Measurements from ENCODE around the gene RAB44.
"Not testable (repeated sequence)": the region's sequence is repeated elsewhere in the genome, so short reads cannot be mapped to it uniquely, and the experiment has no call there.

Gene RAB44, protein sequence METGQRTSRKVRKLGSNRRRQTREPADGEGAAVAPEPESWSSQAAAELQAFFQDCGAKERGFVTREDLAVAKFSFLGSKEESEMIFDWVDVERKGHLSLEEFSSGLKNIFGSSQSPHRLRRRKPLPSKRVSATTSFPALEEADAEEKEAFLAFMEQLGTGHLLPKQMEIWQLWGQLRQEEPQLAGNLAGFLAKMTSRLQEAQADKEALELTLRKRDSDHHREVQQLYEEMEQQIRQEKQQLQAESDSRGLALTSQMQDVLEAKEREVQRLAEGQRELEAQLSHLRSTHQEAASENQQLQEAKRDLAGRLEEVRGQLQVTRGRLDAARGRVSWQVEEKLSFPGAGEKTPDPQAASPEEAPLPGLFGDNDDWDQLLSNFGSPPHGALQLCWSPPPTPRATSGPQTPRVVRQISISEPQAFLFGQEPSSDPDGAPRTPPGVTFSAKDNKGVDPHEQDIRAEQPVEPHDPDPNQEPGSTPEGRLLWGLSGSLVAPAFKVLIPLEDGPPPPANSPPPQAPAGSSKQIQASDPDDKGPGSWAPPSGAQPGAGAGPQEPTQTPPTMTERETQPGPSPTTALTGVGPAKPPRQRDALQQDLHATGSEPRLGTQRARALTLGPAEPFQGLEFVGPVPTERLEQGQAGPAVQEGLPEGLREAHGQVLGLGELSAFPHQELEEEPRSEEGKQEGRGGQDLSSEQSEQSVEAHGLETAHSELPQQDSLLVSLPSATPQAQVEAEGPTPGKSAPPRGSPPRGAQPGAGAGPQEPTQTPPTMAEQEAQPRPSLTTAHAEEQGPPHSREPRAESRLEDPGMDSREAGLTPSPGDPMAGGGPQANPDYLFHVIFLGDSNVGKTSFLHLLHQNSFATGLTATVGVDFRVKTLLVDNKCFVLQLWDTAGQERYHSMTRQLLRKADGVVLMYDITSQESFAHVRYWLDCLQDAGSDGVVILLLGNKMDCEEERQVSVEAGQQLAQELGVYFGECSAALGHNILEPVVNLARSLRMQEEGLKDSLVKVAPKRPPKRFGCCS

DNA sequence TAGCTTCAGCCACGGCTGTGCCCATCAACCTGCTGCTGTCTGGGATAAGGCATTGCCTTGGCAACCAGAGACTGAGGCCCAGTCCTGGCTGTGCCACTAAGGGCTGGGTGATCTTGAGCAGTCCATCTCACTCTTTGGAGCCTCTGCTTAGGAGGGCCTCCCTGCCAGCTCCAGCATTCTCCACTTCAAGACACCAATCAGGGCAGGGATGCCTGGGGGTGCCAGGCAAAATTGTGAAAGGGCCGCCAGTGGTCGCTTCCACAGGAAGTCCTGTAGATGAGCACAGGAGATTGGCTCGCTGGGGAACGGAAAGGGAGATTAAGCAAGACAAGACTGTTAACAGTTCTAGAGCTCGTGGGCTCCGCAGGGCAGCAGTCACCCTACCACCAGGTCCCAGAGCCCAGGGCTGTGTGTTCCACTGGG lies at the start of gene RAB44:
TSS of gene RAB44 (plus strand) at position 346 of the 423 bp plus-strand sequence. CDS start 6,410 bp downstream, outside the sequence.
- DNase-seq: no peak

DNA sequence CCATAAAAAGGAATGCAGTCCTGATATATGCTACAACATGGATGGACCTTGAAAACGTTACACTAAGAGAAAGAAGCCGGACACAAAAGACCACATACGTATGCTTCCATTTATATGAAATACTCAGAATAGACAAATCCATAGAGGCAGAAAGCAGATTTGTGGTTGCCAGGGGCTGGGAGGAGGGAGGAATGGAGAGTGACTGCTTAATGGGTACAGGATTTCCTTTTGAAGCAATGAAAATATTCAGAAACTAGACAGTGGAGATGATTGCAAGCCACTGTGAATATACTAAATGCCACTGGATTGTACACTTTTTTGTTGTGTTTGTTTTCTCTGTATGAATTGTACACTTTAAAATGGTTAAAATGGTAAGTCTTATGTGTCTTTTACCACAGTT lies 48.5 kb upstream of the RAB44 start:
- DNase-seq: no peak

DNA sequence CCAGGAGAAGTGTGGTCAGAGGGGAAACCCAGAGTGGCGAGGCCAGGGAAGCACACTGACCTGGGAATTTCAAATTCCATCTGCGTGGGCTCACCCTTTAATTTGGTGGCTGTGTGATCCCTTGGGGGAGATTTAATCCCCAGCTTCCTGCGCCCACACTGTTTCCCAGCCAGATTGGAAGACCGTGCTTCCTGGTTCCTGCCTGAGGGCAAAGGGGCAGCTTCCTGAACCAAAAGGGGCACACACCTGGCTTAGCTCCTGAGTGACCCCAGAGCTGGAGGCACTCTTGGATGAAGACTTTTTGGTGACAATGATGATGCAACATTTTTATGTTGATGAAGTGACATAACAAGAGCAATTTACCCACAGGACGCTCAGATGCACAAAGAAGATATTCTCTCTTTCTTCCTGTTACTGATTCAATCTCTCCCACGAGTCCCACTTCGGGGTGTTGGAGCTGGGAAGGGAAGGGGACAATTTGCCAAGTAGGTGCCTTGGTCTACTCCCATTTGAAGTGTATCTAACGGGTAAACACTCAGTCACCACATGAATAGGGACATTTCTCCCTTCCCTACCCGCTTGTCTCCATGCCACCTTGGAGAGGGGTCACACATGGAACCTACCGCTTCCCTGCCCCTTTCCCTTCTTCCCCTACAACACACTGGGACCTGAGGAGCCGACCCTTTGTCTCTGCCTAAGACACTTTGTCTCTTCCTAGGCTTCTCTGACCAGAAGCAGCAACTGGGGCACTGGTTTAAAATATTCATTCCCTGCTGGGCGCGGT lies 47.7 kb upstream of the RAB44 start:
- no peak for DNase-seq

DNA sequence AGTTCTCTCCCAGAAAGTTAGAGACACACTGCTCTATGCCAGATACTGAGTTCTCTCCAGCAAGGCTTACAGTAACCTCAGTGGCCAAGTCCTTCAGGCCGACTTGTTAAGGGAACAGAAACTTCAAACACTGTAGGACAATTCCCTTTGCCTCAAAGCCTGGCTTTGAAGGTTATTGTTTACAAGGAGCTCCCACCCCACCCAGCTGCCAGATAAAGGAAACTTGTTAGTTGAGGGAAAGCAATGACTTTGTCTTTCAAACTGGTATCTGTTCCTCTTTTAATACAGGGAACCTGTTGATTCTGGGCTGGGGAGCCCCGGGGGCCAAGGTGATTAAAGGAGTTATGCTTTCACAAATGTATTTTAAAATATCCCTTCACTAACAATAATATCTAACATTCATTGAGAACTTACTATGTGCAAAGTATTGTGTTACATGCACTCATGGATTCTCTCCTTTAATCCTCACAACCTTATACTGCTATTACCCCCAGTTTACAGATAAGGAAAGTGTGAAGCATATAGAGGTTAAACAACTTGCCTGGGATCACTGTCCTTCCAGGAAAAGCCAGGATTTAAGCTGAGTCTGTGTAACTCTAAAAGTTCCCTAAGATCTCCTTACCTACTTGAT lies 46.7 kb upstream of the RAB44 start:
- no peak for DNase-seq

DNA sequence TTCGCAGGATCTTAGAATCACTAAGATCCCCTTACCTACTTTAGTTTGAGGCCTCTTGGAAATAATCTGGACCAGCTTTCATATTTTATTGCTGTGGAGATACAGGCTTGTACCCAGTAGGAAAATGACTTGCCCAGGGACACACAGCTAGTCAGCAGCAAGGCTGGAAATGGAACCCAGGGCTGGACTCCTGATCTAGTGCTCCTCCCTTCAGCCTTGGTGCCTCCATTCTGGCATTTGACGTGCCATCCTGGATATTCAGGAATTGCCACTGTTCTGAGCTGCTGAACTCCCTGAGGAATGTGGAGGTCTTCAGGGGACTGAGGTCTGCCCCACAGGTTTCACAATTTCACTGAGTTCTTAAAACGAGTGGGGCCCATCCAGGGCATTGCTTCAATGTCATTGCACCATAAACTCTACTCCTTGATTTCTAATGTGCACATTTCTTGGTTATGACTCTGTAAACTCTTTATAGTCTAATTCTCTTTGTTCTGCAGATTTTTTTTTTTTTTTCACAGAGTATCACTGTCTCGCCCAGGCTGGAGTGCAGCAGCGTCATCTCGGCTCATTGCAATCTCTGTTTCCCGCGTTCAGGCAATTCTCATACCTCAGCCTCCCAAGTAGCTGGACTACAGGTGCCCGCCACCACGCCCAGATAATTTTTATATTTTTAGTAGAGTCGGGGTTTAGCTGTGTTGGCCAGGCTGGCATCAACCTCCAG lies 45.8 kb upstream of the RAB44 start:
- no peak for DNase-seq

DNA sequence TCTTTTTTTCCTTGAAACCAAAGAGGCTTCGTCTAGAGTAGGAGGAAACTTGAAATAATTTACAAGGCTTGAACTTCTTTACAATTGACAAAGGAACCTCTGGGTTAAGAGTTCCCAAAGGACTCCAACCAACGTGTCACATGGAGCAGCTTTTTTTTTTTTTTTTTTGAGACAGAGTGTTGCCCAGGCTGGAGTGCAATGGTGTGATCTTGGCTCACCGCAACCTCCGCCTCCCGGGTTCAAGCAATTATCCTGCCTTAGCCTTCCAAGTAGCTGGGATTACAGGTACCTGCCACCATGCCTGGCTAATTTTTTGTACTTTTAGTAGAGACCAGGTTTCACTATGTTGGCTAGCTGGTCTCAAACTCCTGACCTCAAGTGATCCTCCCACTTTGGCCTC lies 43.2 kb upstream of the RAB44 start:
- not testable (repeated sequence) for DNase-seq

DNA sequence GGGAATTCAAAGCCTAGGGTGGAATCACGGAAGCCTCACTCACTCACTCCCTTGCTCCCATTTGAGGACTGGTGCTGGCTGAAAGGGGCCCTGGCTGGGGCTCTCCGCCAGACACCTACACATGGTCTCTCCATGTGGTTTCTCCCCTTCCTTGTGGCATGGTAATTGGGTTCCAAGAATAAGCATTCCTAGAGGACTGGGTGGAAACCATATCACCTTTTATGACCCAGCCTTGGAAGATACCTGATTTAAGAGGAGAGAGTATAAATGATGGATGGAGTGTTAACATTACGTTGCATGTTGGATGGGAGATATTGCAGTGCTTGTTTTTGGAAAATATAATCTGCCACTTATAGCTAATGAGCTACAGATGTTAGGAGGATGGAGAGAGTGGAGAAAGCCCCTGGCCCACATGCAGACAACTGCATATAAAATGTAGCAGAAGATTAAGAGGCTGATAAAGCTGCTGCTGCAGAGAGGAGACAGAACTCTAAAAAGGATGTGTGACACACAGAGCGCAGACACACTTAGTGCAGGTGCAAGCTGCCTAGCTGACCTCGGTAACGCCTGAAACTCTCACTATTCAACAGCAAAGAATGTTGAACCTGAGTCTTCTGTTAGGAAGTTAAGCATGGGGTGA lies 42.4 kb upstream of the RAB44 start:
- DNase-seq: no peak

DNA sequence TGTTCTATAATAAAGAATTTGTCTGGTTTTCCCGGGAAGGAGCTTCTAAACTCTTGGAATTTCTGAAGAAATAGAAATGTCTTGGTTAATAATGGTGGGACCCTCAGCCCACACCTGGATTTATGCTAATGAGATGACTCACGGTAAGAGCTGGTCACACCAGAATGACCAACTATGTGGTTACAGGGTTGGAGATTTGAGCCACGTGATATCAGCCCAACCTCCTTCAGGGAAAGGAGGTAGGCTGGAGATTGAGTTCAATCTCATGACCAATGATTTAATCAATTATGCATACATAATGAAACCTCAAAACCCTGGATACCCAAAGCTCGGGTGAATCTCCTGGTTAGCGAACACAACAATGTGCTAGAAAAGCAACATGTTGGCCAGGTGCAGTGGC lies 41.2 kb upstream of the RAB44 start:
- no peak for DNase-seq

DNA sequence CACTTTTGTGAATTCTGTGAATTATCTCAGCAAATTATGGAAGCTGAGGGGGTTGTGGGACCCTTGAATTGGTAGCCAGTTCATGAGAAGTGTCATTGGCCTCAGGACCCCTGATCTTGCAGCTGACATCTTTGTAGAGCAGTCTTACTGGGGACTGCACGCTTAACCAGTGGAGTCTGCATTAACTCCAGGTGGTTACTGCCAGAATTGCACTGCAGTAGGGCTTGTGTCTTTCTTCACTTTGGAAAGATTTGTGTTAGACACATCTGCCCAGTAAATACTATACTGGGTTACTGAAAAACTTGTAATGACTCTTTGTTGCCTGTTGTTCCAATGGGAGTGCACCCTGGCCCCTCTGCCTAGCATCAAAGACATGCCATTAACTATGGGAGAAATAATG lies 40.4 kb upstream of the RAB44 start:
- no peak for DNase-seq

DNA sequence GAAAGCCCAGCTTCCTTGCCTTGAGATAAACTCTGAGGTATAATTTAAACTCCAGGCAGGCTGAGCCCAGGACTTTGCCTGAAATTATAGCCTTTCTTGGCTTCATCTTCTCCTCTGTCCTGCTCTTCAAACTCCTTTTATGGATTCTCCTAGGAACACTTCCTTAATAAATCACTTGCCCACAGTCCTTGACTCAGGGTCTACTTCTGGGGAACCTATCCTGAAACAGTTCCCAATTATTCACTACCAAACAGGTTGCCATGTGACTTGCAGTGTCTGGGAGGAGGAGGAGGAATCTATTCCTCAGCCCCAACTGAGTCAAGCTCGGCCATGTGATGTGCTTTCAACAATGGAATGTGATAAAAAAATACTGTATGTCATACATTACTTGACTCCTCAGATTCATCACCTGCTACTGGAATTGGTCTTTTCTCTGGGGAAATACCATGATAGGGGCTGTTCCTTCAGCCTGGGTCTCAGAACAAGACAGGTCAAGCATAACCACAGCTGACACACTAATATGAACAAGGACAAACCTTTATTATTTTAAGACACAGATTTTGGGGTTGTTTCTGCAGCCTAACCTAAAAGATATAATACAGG lies 39.6 kb upstream of the RAB44 start:
- no peak for DNase-seq

DNA sequence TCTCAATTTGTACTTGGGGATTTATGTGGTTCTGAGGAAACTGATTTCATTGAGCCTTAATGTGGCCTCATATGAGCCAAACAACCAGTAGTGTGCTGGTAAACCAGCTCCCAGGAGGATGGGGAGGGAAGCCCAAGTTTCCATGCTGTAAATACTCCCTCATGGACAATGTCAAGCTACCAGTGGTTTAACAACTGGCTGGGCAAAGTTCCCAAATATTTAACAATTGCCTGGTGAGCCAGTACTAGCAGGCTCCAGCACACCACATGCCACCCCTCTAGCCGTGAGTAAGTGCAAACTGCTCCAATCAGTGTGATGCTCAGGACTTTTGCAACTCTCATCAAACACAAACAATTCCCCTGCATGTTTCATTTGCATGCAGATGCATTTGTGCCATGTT lies 38.4 kb upstream of the RAB44 start:
- no peak for DNase-seq

DNA sequence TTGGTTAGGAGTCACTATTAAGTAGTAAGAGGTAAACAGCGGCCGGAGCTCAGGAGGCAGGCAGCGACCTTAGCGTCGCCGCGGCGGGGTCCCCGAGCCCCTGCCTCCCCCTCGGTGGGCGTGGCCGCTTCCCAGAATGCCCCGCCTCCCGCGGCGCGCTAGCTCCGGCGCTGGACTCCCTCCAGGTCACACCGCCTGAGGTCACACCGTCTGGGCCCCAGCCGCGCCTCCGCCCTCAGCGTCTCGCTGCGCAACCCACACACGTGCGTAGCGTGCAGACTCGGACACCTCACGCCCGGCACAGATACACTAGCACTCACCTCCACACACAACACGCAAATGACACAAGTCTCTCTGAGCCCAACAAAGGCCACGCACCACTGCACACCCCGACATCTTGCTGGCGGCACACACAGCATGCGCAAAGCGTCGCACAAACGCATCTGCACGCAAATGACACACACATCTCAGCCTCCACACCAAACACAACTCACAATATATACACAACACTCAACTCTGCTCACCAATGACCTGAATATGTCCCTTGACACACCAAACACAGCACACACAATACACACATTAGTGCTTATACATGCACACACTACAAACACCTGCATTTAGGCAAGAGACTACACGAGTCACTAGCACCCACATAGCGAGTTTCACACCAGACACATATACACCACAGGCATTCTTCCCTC lies 36.7 kb upstream of the RAB44 start:
- no peak for DNase-seq

DNA sequence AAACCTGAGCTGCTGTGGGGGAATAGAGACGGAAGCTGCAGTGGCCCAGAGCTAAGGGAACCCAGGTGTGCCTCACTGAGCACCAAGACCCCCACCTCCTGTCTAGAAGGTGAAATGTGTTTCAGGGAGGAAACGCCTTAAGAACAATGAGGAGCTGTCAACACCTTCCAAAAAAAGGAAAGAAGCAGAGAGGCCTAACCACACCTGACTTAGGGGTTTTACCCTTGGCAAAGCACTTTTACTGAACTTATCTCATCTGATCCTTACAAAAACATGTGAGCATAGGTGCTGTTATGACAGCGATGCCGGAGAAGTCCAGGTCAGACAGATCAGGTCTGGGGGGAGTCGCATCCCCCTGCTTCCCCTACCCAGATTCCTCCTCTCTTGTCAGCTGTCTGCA lies 35.2 kb upstream of the RAB44 start:
- no peak for DNase-seq

DNA sequence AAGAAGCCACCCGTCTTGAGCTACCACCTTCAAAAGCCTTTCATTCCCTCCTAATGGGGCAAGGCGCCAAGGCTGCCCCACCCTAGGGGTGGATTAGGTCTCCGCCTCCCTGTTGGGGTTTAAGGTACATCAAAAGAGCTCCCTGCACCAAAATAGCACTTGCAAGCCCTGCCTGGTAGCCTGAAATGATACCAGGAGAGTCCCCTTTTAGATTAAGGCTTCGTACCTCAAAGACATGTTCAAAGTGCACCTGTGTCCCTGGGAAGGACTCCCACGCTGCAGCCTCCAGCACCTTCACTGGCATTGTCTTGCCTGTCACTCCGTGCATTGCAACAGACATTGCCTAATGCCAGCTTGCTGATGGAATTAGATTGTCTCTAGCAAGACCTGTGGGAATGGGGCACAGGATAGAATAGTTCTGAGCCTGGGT lies 34.8 kb upstream of the RAB44 start:
- DNase-seq: no peak

DNA sequence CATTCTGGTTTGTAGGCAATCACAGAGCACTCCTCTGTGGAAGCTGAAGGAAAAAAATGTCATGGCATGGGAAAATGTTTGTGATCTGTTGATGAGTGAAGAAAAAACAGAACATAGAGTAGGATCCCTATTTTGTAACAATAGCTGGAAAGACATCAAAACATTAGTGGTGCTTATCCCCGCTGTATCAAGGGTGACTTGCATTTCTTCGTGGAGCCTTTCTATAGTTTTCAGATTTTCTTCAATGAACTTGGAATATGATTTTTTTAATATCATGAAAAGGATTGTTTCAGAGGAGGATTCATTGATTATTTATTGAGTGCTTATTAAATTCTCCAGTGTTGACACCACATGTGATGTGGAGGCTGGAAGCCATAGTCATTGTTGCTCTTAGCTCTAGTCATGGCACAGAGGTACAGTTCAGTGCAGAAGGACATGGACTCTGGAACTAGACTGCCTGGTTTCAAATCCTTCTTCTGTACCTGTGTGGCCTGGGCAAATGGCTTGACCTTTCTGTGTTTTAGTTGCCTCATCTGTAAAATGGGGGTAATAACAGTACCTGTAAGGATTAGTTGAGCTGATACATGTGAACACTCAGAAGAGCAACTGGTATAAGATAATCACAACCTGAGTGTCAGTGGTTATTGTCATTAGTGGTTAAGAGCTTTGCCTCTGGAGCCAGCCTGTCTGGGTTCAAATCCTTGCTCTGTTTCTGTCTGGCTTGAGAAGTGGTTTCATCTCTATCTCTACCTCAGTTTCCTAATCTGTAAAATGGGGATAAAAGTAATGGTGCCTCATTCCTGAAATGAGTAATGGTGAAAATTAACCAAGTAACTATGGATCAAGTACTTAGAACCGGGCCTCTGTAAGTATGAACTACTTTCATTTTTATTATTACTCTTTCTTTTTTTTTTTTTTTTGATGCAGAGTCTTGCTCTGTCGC lies 33.9 kb upstream of the RAB44 start:
- DNase-seq: no peak

DNA sequence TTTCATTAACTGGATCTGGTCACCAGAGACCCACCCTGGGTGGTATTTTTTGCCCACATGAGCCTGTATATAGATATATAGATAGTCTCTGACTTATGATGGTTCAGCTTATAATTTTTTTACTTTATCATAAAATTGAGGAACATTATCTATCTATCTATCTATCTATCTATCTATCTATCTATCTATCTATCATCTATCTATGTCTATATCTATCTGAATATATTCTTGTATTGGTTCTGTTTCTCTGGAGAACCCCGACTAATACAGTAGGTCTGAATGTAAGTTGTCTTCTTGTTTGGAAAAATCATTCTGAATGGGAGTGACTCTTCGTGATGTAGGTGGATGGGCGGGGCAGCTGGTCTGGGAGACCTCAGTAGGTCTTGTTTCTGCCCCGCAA lies 32.4 kb upstream of the RAB44 start:
- no peak for DNase-seq

DNA sequence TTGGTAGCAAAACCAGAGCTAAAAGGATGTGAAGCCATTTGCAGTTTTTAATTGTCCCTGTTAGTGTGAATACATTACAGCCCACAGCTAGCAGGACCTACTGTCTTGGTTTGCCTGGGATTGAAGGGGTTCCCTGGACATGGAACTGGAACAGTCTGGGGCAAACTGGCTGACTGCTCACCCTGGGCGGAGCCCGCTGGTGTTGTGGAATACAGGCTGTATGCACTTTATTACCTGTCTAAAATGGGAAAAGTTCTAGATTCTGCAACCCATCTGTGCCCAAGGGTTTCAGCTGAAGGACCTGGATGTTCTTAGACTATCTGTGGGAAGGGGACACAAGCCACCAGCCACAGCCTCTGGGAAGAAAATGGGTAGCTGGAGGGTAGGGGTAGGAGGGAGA lies 31.3 kb upstream of the RAB44 start:
- no peak for DNase-seq

DNA sequence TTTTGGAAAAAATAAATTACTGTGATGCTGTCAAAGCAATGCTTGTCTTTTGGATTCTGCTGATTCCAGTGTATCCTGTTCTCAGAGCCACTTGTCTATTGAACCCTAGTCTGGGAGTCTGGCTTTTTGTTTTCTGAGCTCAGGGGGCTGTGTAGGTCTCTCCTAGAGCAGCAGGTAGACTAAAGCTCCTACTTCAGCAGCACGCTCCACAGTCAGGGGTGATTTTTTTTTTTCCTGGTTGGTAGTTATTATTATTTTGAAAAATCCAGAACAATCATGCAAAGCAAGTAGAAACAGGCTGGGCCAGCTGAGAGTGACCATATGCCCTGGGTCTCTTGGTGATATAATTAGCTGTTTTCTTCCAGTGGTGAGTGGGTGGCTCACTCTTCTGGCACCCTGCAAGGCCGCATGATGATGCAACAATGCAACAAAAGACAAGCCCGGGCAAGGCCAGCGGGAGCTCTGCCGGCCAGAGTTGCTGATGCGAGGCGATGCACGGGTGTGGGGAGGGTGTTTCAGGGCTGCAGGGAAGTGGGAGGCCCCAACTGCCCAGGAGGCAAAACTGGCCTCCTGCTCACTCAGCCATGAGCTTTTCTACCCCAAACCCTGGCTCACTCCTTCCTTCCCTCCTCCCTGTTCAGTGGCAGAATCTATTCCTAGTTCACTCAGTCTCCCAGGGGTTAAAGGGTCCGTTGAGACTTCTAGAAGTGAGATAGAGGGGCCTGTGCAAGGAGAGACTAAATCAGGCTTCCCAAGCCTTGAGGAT lies 30.6 kb upstream of the RAB44 start:
- DNase-seq: no peak

All from activated CD4-positive, CD25-positive, alpha-beta regulatory T cell treated with anti-CD3 and anti-CD28 coated beads, Interleukin-2, amount 50 U/mL, for 72 hours (primary cell).